PC-3 (cell line): ENCODE results near the gene ATF5.

ENCODE experiments used
- CTCF ChIP-seq: fragments of 300-600 bp; sonication (generic); conservative IDR thresholded peaks from 2 replicates; pipeline ENCODE4 v1.5.1; 2017; ENCODE audit warnings: antibody characterized with exemption, low read depth, mild to moderate bottlenecking, low read length
- EZH2 ChIP-seq: fragments of 300-600 bp; sonication (generic); IDR thresholded peaks from one replicate; pipeline ENCODE4 v1.6.1; 2017; ENCODE audit warnings: antibody characterized with exemption, mild to moderate bottlenecking, low read length; ENCODE audit not compliant: unreplicated experiment

GRCh38 chr19:49978324-49978723 is 49.3 kb downstream of the ATF5 start:
- no peak for TF ChIP-seq CTCF
- TF ChIP-seq EZH2 = no peak
